ENCODE measurements around the gene PEX14. TPM values are rescaled to one million over a fixed set of nuclear protein-coding genes. Genes with fewer than 3 reads are reported as not detected.

The PEX14 gene
- total RNA-seq, 4 donors from 2014 or later = 10.6 to 19.6 (median 13.9) TPM

- ATAC-seq (ENCODE audit: low FRiP score) (no peak), DNase-seq (ENCODE audit: low spot score) (no peak)
- no peak for TF ChIP-seq CTCF (IDR thresholded peaks at IDR 0.05)
Observed at GRCh38 chr1:10664251-10664650, 189.5 kb downstream of the PEX14 start.

GRCh38 chr1:10665226-10665625, 190.5 kb downstream of the PEX14 start:
- no peak for TF ChIP-seq CTCF (IDR thresholded peaks at IDR 0.05)
- no peak for ATAC-seq (ENCODE audit: low FRiP score)
- no peak for DNase-seq (ENCODE audit: low spot score)

- DNase-seq (ENCODE audit: low spot score) = no peak
- no peak for TF ChIP-seq CTCF (IDR thresholded peaks at IDR 0.05)
- no peak for ATAC-seq (ENCODE audit: low FRiP score)
Observed at GRCh38 chr1:10665930-10666850, 191.4 kb downstream of the PEX14 start.

GRCh38 chr1:10667861-10668761, 193.4 kb downstream of the PEX14 start:
- no peak for DNase-seq (ENCODE audit: low spot score)
- peak; percentile 12 for ATAC-seq (ENCODE audit: low FRiP score)
- TF ChIP-seq CTCF (IDR thresholded peaks at IDR 0.05) = no peak

- ATAC-seq (ENCODE audit: low FRiP score) = no peak
- no peak for TF ChIP-seq CTCF (IDR thresholded peaks at IDR 0.05)
- DNase-seq (ENCODE audit: low spot score) = no peak
Observed at GRCh38 chr1:10669570-10669969, 194.8 kb downstream of the PEX14 start.

- DNase-seq (ENCODE audit: low spot score) = no peak
- ATAC-seq (ENCODE audit: low FRiP score) = no peak
- TF ChIP-seq CTCF (IDR thresholded peaks at IDR 0.05) = no peak
Observed at GRCh38 chr1:10670190-10670589, 195.4 kb downstream of the PEX14 start.

All from omental fat pad (tissue), 4 donors.